ENCODE results near the gene RAB30. TPM values are rescaled to one million over a fixed set of nuclear protein-coding genes. Genes with fewer than 3 reads are reported as not detected.

Gene RAB30
- total RNA-seq, 1 donor from 2014 or later, result 13.5 TPM

DNA sequence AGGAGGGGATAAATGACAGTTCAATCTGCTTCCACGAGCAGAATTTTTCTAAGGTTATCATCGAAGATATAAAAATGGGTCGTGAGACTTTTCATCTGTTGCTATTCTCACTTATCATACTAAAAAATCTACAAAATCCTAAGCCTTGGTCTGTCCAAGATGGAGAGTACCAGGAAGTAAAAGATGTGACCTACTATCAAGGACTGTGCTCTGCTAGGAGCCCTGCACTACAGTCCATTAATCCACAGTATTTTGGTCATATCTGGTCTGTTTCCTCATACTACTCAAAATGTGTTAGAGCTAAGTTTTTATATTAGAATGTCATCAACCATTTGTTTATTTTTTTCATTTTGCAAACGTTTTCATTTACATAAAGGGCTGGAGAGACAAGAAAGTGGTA lies 90.8 kb downstream of the RAB30 start:
- Mint-ChIP-seq H3K4me1 (ENCODE audit: low read depth) (no peaks in the 10 kb centered on the region), H3K27ac (no peak overlapping the region)

DNA sequence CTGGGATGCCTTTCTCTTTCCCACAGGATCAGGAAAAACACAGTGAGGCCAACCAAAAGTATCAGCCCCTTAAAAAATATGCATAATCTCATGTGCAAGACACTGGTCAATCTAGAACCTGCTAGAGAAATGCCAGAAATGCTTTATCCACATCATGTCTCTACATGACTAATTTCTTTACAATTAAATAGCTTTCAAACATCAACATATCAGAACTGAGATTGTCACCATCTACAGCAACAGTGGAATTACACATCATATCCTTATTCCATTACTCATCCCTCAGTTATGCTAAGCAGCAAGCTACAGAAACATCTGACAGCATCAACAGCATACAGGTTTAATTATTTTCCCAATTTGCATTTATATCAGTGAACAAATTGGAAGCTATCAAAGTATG lies 91.4 kb downstream of the RAB30 start:
- Mint-ChIP-seq H3K4me1 (ENCODE audit: low read depth) (no peaks in the 10 kb centered on the region), H3K4me3 (ENCODE audit: low read depth) (no peak overlapping the region), H3K27me3 (no peaks in the 10 kb centered on the region), H3K36me3 (ENCODE audit: insufficient read depth) (peaks cover 14% of the 10 kb centered on the region), H3K27ac (no peak overlapping the region), H3K9me3 (ENCODE audit: low read depth) (no peaks in the 10 kb centered on the region)
- DNase-seq (ENCODE audit: low spot score, unreplicated experiment), result no peak
- TF ChIP-seq, protein P1, sequence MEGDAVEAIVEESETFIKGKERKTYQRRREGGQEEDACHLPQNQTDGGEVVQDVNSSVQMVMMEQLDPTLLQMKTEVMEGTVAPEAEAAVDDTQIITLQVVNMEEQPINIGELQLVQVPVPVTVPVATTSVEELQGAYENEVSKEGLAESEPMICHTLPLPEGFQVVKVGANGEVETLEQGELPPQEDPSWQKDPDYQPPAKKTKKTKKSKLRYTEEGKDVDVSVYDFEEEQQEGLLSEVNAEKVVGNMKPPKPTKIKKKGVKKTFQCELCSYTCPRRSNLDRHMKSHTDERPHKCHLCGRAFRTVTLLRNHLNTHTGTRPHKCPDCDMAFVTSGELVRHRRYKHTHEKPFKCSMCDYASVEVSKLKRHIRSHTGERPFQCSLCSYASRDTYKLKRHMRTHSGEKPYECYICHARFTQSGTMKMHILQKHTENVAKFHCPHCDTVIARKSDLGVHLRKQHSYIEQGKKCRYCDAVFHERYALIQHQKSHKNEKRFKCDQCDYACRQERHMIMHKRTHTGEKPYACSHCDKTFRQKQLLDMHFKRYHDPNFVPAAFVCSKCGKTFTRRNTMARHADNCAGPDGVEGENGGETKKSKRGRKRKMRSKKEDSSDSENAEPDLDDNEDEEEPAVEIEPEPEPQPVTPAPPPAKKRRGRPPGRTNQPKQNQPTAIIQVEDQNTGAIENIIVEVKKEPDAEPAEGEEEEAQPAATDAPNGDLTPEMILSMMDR (IDR thresholded peaks at IDR 0.05; ENCODE audit: unreplicated experiment), result no peak

More for the DNA sequence above, 90.8 kb downstream of the RAB30 start:
- DNase-seq (ENCODE audit: low spot score, unreplicated experiment), result no peak
- Mint-ChIP-seq H3K27me3 (no peaks in the 10 kb centered on the region), H3K4me3 (ENCODE audit: low read depth) (no peak overlapping the region), H3K36me3 (ENCODE audit: insufficient read depth) (peaks cover 15% of the 10 kb centered on the region), H3K9me3 (ENCODE audit: low read depth) (no peaks in the 10 kb centered on the region)
- TF ChIP-seq, protein P1 (IDR thresholded peaks at IDR 0.05; ENCODE audit: unreplicated experiment), result no peak

GRCh38 chr11:82979824-82980223 lies 91.9 kb downstream of the RAB30 start:
- H3K4me1 Mint-ChIP-seq (ENCODE audit: low read depth), result no peaks in the 10 kb centered on the region
- no peak for DNase-seq (ENCODE audit: low spot score, unreplicated experiment)
- H3K27me3 Mint-ChIP-seq, result no peaks in the 10 kb centered on the region
- H3K27ac Mint-ChIP-seq, result no peak overlapping the region
- peaks cover 13% of the 10 kb centered on the region for H3K36me3 Mint-ChIP-seq (ENCODE audit: insufficient read depth)
- TF ChIP-seq, protein P1 (IDR thresholded peaks at IDR 0.05; ENCODE audit: unreplicated experiment), result no peak
- H3K4me3 Mint-ChIP-seq (ENCODE audit: low read depth), result no peak overlapping the region
- H3K9me3 Mint-ChIP-seq (ENCODE audit: low read depth), result no peaks in the 10 kb centered on the region

DNA sequence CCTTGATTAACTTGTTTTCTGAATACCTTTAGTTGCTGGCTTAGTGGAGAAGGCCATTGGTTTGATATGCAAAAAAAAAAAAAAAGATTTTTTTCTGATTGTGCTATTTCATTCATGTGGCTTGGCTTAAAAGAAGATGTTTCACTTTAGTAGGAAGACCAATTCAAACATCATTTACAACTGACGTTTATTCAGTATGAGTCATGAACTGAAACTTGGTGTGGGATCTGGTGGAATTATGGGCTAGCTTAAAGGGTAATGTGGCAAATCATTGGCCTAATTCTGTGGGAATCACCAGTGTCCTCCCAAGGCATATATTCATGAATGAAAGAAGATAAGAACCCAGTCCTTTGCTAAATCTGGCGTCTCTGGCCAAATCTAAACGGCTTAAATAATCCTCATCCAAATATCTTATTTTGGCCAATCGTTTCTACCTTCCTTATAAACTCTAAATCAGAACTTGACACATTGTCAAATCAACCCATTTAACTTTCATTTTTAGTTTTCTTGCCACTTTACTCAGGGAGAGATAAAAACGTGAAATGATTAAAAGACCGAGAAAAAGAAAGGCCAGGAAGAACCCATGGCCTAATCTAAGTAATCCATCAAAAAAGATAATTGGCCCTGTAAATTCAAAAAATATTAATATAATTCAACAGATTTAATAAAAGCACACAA lies 93.1 kb downstream of the RAB30 start:
- no peak for DNase-seq (ENCODE audit: low spot score, unreplicated experiment)
- Mint-ChIP-seq H3K9me3 (ENCODE audit: low read depth) (no peaks in the 10 kb centered on the region), H3K4me3 (ENCODE audit: low read depth) (no peak overlapping the region), H3K4me1 (ENCODE audit: low read depth) (no peaks in the 10 kb centered on the region), H3K27ac (no peak overlapping the region), H3K27me3 (no peaks in the 10 kb centered on the region), H3K36me3 (ENCODE audit: insufficient read depth) (peaks cover 7% of the 10 kb centered on the region)
- TF ChIP-seq, protein P1 (IDR thresholded peaks at IDR 0.05; ENCODE audit: unreplicated experiment), result no peak

GRCh38 chr11:82976786-82977185 lies 94.9 kb downstream of the RAB30 start:
- Mint-ChIP-seq H3K36me3 (ENCODE audit: insufficient read depth) (peaks cover 1% of the 10 kb centered on the region), H3K9me3 (ENCODE audit: low read depth) (no peaks in the 10 kb centered on the region), H3K27me3 (no peaks in the 10 kb centered on the region), H3K4me1 (ENCODE audit: low read depth) (no peaks in the 10 kb centered on the region), H3K27ac (no peak overlapping the region), H3K4me3 (ENCODE audit: low read depth) (no peak overlapping the region)
- TF ChIP-seq, protein P1 (IDR thresholded peaks at IDR 0.05; ENCODE audit: unreplicated experiment), result no peak
- DNase-seq (ENCODE audit: low spot score, unreplicated experiment), result no peak

Data from progenitor cell of endocrine pancreas (in vitro differentiated cells).